ENCODE measurements around the gene GRIA1.

GRIA1 gene

DNA sequence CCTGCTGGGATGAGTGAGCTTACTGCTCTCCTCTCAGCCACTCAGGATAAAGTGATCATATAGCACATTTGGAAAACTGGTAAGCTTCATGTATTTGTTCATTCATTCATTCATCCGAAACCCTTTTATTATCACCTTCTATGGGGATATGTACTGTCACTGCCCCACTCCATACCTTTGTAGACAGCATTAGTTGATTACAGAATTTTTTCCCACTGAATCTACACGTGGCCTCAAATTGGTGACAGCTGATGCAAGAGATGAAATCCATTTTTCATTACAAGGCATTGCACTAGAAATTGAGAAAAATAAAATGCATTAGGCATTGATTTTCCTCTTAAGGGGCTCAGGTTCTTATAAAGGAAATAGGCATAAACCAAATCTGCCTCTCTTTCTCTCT, 9.7 kb downstream of the GRIA1 start:
- DNase-seq, result no peak

DNA sequence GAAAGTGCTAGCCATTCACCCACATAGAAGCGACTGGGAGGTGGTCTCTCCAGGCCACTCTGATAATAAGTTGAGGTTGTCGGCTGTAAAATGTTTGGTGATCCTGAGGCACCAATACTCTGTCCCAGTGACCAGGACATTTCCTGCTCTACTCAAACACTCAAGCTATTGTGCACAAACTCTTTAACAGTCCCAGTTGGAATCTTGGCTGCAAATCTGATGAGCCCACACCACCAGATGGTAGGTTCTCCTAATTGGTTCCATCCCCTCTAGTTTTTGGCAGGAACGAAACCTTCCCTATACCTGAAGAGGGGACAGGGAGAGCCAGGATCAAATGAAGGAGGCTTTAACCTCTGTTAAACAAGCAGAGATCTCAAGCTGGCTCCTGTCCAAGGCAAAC, 14.3 kb downstream of the GRIA1 start:
- DNase-seq, result no peak

DNA sequence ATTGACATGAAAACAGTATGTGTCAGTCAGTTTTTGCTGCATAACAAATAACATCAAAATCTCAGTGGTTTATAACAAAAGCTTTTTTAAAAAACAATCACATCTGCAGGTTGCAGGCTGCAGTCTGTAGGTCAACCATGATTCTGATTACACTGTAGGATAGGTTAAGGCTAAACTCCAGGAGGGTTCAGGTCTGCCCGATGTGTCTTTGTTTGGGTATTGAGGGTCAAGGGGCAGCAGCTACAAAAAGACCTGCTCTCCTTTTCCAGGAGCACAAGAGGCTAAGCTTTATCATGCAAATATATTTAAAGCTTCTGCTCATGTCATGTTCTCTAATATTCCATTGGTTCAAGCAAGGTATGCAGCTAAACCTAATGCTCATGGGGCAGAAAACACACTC, 18.2 kb downstream of the GRIA1 start:
- no peak for DNase-seq

DNA sequence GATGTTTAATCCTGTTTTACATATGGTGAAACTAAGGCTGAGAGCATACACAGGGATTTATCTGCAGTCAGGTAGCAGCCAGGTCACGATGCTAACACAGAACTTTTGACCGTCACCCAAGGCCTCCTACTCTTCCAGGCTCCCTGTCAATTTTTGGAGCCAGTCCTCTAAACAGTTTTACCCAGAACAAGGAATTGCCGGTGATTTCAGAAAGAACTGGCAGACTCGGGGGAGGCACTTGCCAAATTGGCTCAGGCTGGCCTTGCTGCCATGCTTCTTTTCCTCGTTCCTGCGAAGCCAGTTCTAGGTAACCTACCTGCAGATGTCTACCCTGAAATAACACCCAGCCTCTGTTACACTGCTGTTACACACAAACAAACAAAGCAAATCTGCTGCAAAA, 21.2 kb downstream of the GRIA1 start:
- no peak for DNase-seq

DNA sequence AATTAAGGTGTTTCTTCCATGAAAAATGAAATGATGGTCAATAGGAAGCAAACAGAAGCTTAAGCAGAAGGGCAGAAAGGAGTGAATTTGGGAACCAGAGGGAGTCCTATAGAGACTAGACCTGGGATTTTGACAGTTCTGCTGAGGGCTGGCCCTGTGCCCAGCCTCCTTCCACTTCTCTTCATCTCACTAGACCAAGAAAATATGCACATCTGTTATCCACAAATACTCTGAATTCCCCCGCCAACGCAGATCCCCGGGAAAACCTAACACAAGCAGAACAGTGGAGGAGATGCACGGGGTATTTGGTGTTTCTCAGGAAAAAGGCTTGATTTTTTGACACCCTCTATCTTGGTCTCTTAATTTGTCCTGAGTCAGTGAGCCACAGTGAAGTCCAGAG, 22.7 kb downstream of the GRIA1 start:
- DNase-seq, result no peak

DNA sequence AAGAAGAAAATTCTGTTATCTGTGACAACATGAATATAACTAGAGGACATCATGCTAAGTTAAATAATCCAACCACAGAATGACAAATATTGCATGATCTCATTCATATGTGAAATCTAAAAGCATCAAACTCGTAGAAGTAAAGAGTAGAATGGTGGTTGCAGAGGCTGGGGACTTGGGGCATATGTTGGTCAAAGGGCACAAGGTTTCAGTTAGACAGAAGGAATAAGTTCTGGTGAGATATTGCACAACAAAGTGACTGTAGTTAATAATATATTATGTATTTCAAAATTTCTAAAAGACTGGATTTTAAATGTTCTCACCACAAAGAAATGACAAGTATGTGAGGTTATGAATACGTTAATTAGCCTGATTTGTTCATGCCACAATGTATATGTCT, 24.8 kb downstream of the GRIA1 start:
- DNase-seq, result no peak

DNA sequence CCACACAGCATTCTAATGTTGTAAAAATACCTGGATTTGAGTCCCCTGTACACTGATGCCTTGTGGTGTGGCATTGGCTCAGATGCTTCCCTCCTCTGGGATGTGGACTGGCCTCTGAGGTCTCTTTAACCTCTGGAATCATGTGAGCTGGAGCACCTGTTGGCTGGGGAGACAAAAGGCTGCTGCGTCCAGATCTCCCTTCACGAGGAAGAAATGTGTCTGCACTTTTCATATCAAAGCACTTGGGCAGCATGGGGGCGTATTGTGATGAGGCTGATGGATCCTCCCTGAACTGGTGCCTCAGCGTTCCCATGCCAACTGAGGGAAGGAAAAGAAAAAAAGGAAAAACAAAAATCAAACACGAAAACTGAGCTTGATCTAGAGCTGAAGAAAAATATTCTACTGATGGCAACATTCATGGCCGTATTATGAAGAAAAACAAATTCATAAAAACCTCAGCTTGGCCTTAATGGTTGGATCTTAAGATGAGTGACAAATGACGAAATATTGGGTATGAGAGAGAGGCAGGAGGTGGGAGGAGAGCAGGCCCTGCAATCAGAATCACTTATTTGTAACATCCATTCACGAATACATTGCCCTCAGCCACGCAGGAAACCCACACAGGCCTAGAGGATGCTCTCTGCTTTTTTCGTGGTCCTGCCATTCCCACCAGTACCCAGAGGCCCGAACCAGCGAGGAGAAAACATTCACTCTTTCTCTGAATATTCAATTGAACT, 26.2 kb downstream of the GRIA1 start:
- no peak for DNase-seq

DNA sequence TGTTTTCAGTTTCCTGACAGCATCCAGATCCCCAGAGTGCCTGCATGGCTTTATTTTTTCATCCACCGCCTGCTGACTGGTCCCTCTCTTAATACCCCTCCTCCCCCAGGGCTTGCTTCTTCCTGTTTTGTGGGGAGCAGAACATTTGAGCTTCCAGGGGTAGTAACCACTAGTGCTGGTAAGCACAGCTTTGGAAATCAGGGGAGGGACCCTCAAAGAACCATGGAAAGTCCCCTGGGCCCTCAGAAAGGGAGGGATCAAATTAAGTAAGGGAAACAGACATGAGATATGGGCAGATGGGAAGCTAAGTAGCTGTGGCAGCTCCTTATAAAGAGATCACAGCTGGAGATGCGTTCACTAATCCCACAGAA, 26.8 kb downstream of the GRIA1 start:
- DNase-seq, result no peak

DNA sequence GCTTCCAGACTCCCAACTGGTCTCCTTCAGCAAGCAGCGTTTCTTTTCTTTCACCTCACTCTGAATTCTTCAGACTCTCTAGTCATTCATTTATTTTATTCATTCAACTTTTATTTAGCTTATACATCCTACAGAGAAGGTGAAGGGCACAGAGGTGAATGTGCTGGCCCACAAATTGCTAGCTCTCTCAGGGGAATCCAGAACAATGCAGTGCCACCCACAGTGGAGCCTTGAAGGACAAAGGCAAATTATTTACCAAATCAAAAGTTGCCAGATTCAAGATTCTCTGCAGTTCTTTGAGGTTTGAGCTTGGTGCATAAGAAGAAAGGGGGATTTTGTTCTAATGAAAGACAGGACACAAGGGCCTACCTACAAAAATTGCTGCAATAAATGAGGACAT, 29.7 kb downstream of the GRIA1 start:
- DNase-seq, result no peak

DNA sequence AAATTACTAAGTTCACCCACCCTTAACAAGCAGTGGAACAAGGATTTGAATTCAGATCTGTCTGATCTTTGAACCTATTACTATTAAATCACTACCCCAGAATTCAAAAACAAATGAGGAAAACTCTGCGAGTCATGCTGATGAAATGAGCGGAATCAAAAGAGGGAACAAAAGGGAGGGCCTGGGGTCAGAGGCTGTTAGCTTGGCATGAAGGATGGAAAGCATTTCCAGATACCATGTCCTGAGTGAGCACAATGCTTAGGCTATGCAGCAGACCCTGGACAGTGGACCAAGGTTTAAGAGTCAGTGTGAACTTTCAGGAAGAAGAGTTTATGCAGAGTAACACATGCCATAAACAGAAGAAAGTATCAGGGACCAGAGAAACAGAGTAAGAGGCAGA, 30.5 kb downstream of the GRIA1 start:
- no peak for DNase-seq

DNA sequence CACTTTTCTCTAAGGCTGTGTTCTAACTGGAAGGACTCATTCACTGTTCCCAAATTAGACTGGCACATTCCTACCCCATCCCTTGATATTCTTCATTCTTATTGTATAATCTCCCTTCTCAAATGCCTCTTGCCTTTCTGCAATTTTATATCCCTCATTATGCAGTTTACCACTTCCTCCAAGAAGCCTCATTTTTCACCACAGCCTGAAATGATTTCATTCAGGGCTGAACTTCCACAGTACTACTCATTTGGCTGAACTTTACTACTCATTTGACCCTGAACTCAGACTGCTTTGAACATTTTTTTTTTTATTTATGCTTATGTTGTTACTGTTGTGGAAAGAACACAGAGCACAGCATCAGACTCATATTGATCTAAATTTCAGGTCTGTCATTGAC, 32.7 kb downstream of the GRIA1 start:
- DNase-seq, result no peak

DNA sequence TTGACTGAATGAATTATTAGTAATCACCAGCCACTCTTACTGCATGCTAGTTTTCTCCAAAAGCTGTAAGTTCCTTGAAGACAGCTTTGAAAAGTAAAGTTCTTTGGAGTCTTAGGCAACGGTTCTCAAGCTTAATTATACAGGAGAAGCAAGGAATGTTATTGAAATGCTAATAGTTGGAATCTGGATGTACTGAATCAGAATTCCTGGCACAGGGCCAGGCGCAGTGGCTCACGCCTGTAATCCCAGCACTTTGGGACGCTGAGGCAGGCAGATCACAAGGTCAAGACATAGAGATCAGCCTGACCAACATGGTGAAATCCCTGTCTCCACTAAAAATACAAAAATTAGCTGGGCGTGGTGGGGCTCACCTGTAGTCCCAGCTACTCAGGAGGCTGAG, 33.4 kb downstream of the GRIA1 start:
- no peak for DNase-seq

DNA sequence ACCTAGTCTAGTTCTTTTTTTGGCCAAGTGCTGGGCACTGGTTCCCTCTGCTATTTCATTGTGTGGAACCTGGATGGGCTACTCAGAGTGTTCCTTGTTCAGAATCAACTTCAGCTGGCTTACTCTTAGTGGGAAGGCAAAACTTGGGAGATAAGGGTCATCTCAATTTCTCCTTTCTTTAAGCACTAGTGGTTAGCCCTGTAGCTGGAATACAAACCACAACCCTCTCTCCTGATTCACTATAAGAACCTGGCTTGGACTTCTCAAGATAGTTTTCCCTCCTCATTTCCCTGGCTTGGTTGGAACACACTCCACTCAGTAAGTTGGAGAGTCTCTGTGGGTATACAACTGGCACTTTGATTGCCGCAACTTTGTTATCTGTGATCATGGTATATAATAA, 35.1 kb downstream of the GRIA1 start:
- no peak for DNase-seq

DNA sequence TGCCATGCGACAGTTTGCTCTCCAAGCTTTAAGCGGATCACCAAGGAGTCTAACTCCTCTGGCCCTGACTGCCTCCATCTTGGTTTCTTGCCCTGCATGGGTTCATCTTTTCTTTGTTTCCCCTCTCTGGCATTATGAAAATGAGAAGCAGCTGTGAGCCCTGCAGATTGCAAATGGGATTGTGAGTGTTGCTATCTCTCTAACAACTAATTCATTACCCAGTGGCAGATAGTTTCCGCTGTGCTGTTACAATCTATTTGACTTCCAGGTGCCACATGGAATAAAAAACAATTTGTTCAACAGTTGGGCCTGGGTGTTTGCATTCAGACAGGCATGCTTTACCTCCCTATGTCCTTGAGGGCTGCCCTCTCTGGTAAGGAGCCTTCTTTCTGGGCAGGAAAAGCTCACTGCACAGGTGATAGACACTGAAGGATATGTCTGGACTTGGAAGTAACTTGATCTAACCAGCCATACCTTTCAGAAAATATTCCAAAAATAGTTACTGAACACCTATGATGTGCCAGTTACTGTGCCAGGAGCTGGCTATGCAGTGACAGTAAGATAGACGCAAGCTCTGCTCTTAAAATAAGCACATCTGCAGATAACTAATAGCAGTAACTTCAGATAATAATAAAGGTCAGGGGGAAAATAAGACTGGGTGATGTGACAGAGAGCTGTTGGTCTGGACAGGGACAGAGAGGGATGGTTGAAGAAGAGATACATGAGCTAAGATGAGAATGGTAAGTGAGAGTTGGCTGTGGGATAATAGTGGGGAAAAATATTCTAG, 40.1 kb downstream of the GRIA1 start:
- DNase-seq, result no peak

DNA sequence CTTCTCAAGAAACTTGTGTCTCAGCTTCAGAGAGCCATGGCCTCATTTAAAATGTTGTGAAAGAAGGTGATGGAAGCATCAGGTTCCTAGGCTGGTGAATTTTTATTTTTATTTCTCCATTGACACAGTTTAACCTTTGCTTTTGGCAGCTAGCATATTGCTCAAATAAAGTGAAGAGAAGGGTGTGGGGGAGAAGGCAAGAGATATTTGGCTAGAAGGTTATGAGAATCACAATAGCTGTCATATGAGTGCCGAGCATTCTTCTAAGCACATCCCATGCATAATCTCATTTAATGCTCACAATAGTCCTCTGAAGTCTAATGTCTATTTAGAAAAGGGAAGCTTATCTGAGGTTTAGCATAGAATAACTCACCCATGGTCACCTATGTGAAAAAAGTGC, 43.1 kb downstream of the GRIA1 start:
- DNase-seq, result no peak

DNA sequence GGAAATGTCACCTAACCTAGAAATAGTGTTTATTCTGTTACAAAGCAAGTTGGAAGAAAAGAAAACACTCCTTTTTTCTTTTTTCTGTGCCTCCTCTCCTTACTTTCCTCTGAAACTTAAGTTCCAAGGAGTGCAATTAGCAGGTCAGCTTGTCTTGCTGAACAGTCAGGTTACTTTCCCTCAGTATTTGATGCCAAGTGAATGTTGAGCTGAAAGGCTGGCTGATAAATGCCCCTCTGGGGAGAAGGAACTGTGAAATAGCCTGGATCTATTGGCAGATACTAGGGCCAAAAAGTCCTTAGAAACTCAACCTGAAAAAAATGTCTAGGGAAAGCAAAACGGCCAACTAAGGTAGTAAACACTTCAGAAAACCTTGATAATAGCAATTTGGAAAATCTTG, 43.6 kb downstream of the GRIA1 start:
- no peak for DNase-seq

DNA sequence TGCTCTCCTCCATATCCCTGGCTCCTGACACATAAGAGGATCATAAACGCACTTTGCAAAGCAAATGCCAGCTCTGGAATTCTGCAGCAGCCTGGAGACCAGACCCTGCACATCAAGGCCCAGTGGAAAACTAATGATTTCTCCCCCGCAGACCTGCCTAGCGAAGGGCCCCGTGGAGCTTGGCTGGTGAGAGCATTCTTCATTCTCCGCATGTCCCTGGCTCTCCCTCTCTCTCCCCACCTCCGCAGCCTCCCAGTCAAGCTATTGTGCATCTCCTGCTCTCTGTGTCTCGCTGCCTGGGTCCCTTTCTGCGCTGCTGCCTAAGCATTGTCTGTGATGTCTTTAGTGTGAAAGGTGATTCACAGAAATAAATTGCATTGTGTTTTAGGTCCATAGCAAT, 46.7 kb downstream of the GRIA1 start:
- no peak for DNase-seq

DNA sequence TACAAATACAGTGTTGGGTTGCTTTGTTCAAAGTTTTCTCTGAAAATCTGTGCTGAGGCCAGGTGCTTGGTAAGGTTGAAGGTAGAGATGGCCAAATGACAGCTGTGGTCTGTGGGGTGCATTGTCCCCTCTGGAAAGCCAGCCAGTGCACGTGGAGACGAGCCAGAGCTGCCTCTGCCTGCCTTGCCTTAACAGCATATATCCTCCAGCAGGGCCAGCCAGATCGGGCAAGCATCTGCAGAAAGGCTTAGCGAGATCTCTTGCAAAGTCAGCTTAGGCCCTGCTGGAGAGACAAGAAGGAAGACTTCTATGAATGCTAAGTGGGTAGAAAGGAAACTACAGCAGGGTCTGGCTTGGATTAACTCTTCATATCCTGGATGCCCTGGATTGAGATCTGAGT, 49.5 kb downstream of the GRIA1 start:
- DNase-seq, result no peak

DNA sequence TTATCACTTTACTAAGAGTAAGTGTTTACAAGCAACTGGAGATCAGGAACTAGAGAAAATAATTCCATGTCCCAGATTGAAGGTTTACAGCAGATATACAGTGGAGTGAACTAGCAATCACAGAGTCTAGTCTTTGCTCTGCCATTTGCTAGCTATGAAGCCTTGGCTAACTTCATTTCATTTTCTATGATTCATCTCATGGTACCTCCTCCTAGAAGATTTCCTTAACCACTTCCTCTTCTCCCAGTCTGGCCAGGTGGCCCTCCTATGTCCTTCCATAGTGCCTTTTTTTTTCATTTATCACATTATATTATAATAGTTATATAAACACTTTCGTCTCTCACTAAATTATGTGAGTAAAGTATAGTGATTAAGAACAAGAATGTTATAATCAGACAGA, 52.1 kb downstream of the GRIA1 start:
- DNase-seq, result no peak

DNA sequence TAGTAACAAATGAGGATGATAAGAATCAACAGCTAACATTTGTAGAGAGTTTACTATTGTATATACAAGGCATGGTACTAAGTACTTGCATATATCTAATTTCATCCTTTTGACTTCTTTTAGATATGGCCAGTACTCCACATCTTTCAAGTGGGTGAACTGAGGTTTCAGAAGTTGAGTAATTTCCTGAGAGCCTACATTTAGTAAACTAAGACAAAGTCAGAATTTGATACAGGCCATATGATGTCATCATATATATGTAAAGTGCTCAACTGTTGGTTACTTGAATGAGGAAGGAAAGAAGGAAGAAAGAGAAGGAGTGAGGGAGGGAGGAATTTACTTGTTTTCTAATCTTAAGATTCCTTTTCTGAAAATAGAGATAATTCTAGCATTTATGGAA, 52.8 kb downstream of the GRIA1 start:
- DNase-seq, result no peak

DNA sequence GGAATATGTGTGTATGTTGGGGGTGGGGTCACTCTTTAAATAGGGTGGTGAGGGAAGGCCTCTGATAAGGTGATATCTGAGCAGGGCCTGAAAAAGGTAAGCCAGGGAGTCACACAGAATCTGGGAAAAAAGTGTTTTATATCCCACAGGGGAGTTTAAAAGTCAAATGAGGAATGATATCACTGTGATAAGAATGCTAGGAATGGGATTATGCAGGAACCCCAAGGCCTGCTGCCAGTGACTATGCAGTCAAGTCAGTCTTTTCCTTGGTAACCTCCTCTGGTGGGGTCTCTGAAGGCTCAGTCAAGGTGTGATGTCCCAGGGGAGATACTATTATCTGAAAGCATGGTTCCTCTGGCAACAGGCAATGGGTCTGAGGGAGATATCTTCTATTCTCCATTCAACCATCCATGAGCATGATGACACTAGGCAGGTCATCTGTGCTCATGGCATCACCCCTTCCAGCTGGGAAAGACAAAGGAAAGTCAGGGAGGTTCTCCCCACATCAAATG, 53.5 kb downstream of the GRIA1 start:
- no peak for DNase-seq

DNA sequence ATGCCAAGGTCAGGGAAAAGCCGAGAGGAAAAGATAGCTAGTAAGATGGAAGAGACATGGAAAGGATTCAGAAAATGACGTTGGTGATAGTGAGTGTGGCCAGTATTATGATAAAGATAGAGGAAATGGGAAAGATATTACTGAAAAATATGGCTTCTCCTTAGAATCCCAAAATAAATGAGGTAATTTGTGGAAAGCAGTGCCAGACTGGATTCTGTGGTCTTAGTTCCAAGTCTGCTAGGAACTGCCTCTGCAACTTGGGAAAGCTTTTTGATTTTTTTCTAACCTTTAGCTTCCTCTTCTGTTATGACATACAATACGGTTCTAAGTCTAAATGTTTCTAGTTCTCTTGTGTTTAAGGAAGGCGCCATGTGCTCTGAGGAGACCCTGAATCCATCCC, 54.2 kb downstream of the GRIA1 start:
- no peak for DNase-seq

DNA sequence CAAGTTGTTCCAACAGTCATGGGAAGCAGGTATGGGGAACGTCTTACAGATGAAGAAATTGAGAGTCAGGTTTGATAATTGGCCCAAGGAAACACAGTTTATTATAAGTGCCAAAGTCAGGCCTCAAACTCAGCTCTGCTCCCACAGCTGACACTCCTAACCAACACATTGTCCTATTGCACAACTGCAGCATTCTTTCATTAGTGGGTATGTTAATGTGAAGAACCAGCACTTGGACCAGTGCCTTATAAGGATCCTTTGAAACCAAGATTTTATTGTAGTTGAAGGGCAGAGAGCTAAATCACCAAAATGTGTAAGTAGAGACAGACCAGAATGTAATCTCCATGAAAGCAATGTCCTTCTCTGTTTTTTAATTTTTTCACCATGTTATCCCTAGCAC, 56.1 kb downstream of the GRIA1 start:
- DNase-seq, result no peak

DNA sequence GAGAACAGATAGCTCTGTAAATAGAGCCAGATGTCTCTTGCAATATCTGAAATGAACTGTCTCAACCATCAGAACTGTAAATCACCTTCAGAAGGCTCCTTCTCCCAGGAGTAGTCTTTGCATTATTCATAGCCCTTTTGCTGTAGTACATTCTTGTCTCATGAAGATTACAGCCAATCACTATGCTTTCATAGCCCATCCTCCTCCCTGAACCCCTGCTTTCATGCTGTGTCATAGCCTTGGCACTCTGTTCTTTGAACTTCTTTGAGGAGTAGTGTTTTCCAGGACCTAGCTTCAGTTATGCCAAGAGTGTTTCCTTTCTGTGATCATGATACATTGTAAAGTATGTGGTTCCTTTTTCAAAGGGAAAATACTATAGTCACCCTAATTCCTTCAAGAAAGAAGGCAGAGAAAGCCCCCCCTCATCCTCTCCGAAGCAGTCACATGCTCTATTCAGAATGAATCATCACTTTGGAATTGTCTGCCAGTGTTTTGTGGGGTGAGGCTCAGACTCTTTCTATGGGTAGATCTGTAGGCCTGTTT, 61.1 kb downstream of the GRIA1 start:
- DNase-seq, result no peak
